H9 (cell line): ENCODE measurements around the gene FCHSD2. TPM values are rescaled to one million over a fixed set of nuclear protein-coding genes. Genes with fewer than 3 reads are reported as not detected.

ENCODE experiments used
- DNase-seq: peaks from one replicate; pipeline ENCODE4 v3.0.0-alpha.2; 2017
- H2AFZ ChIP-seq: one replicate; pipeline ENCODE4 v1.6.1; 2013; ENCODE audit warnings: mild to moderate bottlenecking, low read length, control low read depth, moderate library complexity
- H2AK5ac ChIP-seq: 2 replicates; pipeline ENCODE4 v1.6.1; 2013; ENCODE audit warnings: low read length, control low read depth, mixed read lengths; ENCODE audit not compliant: insufficient read length
- H2BK120ac ChIP-seq: one replicate; pipeline ENCODE4 v1.6.1; 2013; ENCODE audit warnings: low read depth, mild to moderate bottlenecking, low read length, control low read depth, inconsistent platforms; ENCODE audit not compliant: poor library complexity, severe bottlenecking
- H2BK12ac ChIP-seq: 2 replicates; pipeline ENCODE4 v1.6.1; 2013; ENCODE audit warnings: low read length, control low read depth, mixed read lengths, low read depth; ENCODE audit not compliant: insufficient read length
- H2BK15ac ChIP-seq: 2 replicates; pipeline ENCODE4 v1.6.1; 2013; ENCODE audit warnings: low read depth, low read length, control low read depth
- H2BK20ac ChIP-seq: one replicate; pipeline ENCODE4 v1.6.1; 2013; ENCODE audit warnings: low read depth, mild to moderate bottlenecking, low read length, control low read depth, inconsistent platforms; ENCODE audit not compliant: poor library complexity, severe bottlenecking
- H2BK5ac ChIP-seq: 2 replicates; pipeline ENCODE4 v1.6.1; 2013; ENCODE audit warnings: low read length, control low read depth, mixed read lengths; ENCODE audit not compliant: insufficient read length
- H3K14ac ChIP-seq: 2 replicates; pipeline ENCODE4 v1.6.1; 2013; ENCODE audit warnings: low read length, control low read depth; ENCODE audit not compliant: insufficient read depth
- H3K18ac ChIP-seq: 2 replicates; pipeline ENCODE4 v1.6.1; 2013; ENCODE audit warnings: low read depth, mild to moderate bottlenecking, mixed read lengths, low read length, control low read depth; ENCODE audit not compliant: insufficient read length
- H3K23ac ChIP-seq: 2 replicates; pipeline ENCODE4 v1.6.1; 2013; ENCODE audit warnings: low read length, control low read depth, mixed read lengths, low read depth; ENCODE audit not compliant: insufficient read length
- H3K23me2 ChIP-seq: 2 replicates; pipeline ENCODE4 v1.6.1; 2013; ENCODE audit warnings: low read depth, mild to moderate bottlenecking, mixed read lengths, low read length, control low read depth; ENCODE audit not compliant: insufficient read length, poor library complexity, severe bottlenecking
- H3K27ac ChIP-seq: 2 replicates; pipeline ENCODE4 v1.5.1; 2013; ENCODE audit warnings: low read length, control low read depth, mixed read lengths, low read depth; ENCODE audit not compliant: insufficient read length
- H3K27me3 ChIP-seq: 2 replicates; pipeline ENCODE4 v1.6.1; 2013; ENCODE audit warnings: low read length, control low read depth, inconsistent platforms; ENCODE audit not compliant: insufficient read depth
- H3K4ac ChIP-seq: 2 replicates; pipeline ENCODE4 v1.6.1; 2013; ENCODE audit warnings: low read depth, mild to moderate bottlenecking, control low read depth, inconsistent platforms, low read length, moderate library complexity
- H3K4me1 ChIP-seq: 2 replicates; pipeline ENCODE4 v1.6.1; 2013; ENCODE audit warnings: low read length, control low read depth, inconsistent platforms; ENCODE audit not compliant: insufficient read depth
- H3K4me2 ChIP-seq: 2 replicates; pipeline ENCODE4 v1.6.1; 2013; ENCODE audit warnings: low read length, control low read depth, mixed read lengths; ENCODE audit not compliant: insufficient read length, insufficient read depth
- H3K56ac ChIP-seq: 2 replicates; pipeline ENCODE4 v1.6.1; 2013; ENCODE audit warnings: low read depth, mild to moderate bottlenecking, mixed read lengths, low read length, control low read depth; ENCODE audit not compliant: insufficient read length
- H3K79me1 ChIP-seq: 2 replicates; pipeline ENCODE4 v1.6.1; 2013; ENCODE audit warnings: low read depth, mild to moderate bottlenecking, moderate library complexity, low read length, control low read depth, inconsistent platforms; ENCODE audit not compliant: insufficient read depth, poor library complexity, severe bottlenecking
- H3K79me2 ChIP-seq: 2 replicates; pipeline ENCODE4 v1.6.1; 2013; ENCODE audit warnings: low read length, control low read depth, inconsistent platforms; ENCODE audit not compliant: insufficient read depth
- H3K9ac ChIP-seq: 2 replicates; pipeline ENCODE4 v1.6.1; 2013; ENCODE audit warnings: low read length, control low read depth, mixed read lengths; ENCODE audit not compliant: insufficient read length; ENCODE audit errors: extremely low read depth
- H3K9me3 ChIP-seq: one replicate; pipeline ENCODE4 v1.6.1; 2013; ENCODE audit warnings: low read depth, low read length, inconsistent platforms; ENCODE audit not compliant: control insufficient read depth
- H3T11ph ChIP-seq: one replicate; pipeline ENCODE4 v1.6.1; 2013; ENCODE audit warnings: mild to moderate bottlenecking, low read length, control low read depth, inconsistent platforms
- H4K20me1 ChIP-seq: one replicate; pipeline ENCODE4 v1.6.1; 2013; ENCODE audit not compliant: control insufficient read depth, insufficient read length, insufficient read depth
- H4K5ac ChIP-seq: 2 replicates; pipeline ENCODE4 v1.6.1; 2013; ENCODE audit warnings: low read depth, mild to moderate bottlenecking, mixed read lengths, low read length, control low read depth; ENCODE audit not compliant: insufficient read length
- H4K8ac ChIP-seq: replicated peaks from 2 replicates; pipeline ENCODE4 v1.6.1; 2013; ENCODE audit warnings: low read length, control low read depth, mixed read lengths, low read depth; ENCODE audit not compliant: insufficient read length
- H4K91ac ChIP-seq: 2 replicates; pipeline ENCODE4 v1.6.1; 2013; ENCODE audit warnings: low read depth, mild to moderate bottlenecking, moderate library complexity, mixed read lengths, low read length, control low read depth; ENCODE audit not compliant: insufficient read length
- H3K27ac Mint-ChIP-seq, 3 experiments: 2 replicates in 2 of 3; 3 replicates in 1 of 3; pipeline ENCODE4 v1.8.0; 2020 to 2021; ENCODE audit warnings: mixed read lengths in 3 of 3, mild to moderate bottlenecking in 1 of 3, moderate library complexity in 1 of 3
- H3K27me3 Mint-ChIP-seq: 2 replicates; pipeline ENCODE4 v1.8.0; 2021; ENCODE audit warnings: low read depth, mild to moderate bottlenecking, moderate library complexity, mixed read lengths
- H3K36me3 Mint-ChIP-seq, 3 experiments: 2 replicates in 2 of 3; 3 replicates in 1 of 3; pipeline ENCODE4 v1.8.0; 2020 to 2021; ENCODE audit warnings: low read depth in 3 of 3, mixed read lengths in 3 of 3; ENCODE audit not compliant: insufficient read depth in 1 of 3
- H3K4me1 Mint-ChIP-seq, 2 experiments: 2 replicates each; pipeline ENCODE4 v1.8.0; 2020; ENCODE audit warnings: mixed read lengths in 2 of 2
- H3K4me3 Mint-ChIP-seq, 2 experiments: 2 replicates in 1 of 2; 3 replicates in 1 of 2; pipeline ENCODE4 v1.8.0; 2020 to 2021; ENCODE audit warnings: mild to moderate bottlenecking in 2 of 2, mixed read lengths in 2 of 2, moderate library complexity in 1 of 2
- H3K9me3 Mint-ChIP-seq, 2 experiments: 2 replicates in 1 of 2; 3 replicates in 1 of 2; pipeline ENCODE4 v1.8.0; 2020; ENCODE audit warnings: mild to moderate bottlenecking in 2 of 2, mixed read lengths in 2 of 2, moderate library complexity in 1 of 2
- WGBS: extraction: QIAGEN DNeasy Blood & Tissue Kit; methylation state at CpG from one replicate; pipeline ENCODE4 v1.1.7; 2013; ENCODE audit warnings: missing lambda C conversion rate, low lambda C conversion rate, mixed read lengths; ENCODE audit not compliant: insufficient read length; ENCODE audit errors: extremely low coverage; 5-methylcytosine and 5-hydroxymethylcytosine counted together
- total RNA-seq: library from RNA; stranded (reverse); gene quantifications from 2 replicates; pipeline ENCODE4 v1.2.1, GENCODE V29; 2021
- TF ChIP-seq, protein P1 (sequence below): fragments of 200-600 bp; sonication (generic); conservative IDR thresholded peaks from 3 replicates; pipeline ENCODE4 v1.8.0; 2021; ENCODE audit warnings: antibody characterized with exemption, mild to moderate bottlenecking

The FCHSD2 gene
- total RNA-seq, 1 experiment from 2014 or later, result 17.8 TPM

DNA sequence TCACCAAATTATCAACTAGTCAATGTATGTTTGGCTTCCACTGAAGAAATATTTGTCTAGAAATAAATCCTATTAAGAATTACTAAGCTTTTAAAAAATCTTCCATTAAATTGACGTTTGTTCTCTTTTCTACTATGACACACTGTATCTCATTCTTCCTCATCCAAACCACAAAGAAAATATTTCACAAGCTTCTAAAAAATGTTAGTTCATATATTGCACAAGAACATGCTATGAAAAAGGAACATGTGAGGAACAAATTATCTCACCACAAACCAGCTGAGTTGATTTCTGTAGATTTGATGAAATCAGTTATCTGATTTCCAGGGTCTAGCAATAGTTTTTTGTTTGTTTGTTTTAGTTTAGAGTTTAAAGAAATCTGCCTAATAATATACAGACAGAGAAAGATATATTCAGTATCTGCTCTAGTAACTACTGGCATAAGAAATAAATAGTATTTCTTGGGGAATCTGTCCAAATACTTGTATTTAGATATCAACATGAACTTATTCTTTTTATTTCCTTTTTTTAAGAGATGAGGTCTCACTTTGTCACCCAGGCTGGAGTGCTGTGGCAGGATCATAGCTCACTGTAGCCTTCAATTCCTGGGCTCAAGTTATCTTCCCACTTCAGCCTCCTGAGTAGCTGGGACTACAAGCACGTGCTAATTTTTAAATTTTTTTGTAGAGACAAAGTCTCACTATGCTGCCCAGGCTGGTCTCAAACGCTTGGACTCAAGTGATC is 166.2 kb downstream of the FCHSD2 start:
- Mint-ChIP-seq H3K27me3 (peaks cover 2% of the 10 kb centered on the region), H3K9me3 (peaks cover 11 to 13% of the 10 kb centered on the region in 2 experiments), H3K27ac (no peak overlapping the region), H3K4me1 (no peaks in the 10 kb centered on the region), H3K4me3 (no peak overlapping the region), H3K36me3 (peaks cover 3 to 15% (median 11%) of the 10 kb centered on the region in 3 experiments; a peak in 5 of 7 replicates)
- Histone ChIP-seq H3K27me3 (no peaks in the 10 kb centered on the region), H3K18ac (no peak overlapping the region), H3T11ph (no peak overlapping the region), H3K4ac (no peak overlapping the region), H3K4me2 (no peak overlapping the region), H3K27ac (no peak overlapping the region), H3K14ac (no peak overlapping the region), H3K79me2 (no peaks in the 10 kb centered on the region), H4K20me1 (no peaks in the 10 kb centered on the region), H2BK20ac (no peak overlapping the region), H2BK15ac (no peak overlapping the region), H3K23ac (no peak overlapping the region), H2BK12ac (no peak overlapping the region), H2AFZ (no peak overlapping the region), H4K91ac (no peak overlapping the region), H4K5ac (no peak overlapping the region), H3K56ac (no peak overlapping the region), H2AK5ac (no peak overlapping the region), H3K4me1 (no peaks in the 10 kb centered on the region), H3K23me2 (no peaks in the 10 kb centered on the region), H2BK120ac (no peak overlapping the region), H4K8ac (no peak overlapping the region), H3K79me1 (no peaks in the 10 kb centered on the region), H3K9ac (no peak overlapping the region), H3K9me3 (no peaks in the 10 kb centered on the region), H2BK5ac (no peak overlapping the region)
- no peak for DNase-seq
- WGBS, result no CpG with 5 or more reads among the region's 3 CpGs
- TF ChIP-seq, protein P1, sequence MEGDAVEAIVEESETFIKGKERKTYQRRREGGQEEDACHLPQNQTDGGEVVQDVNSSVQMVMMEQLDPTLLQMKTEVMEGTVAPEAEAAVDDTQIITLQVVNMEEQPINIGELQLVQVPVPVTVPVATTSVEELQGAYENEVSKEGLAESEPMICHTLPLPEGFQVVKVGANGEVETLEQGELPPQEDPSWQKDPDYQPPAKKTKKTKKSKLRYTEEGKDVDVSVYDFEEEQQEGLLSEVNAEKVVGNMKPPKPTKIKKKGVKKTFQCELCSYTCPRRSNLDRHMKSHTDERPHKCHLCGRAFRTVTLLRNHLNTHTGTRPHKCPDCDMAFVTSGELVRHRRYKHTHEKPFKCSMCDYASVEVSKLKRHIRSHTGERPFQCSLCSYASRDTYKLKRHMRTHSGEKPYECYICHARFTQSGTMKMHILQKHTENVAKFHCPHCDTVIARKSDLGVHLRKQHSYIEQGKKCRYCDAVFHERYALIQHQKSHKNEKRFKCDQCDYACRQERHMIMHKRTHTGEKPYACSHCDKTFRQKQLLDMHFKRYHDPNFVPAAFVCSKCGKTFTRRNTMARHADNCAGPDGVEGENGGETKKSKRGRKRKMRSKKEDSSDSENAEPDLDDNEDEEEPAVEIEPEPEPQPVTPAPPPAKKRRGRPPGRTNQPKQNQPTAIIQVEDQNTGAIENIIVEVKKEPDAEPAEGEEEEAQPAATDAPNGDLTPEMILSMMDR, result no peak
